HG03521 (cell line): ENCODE measurements around the gene TBCEL.

Experiments
- ATAC-seq: cut with Tn5 transposase; IDR thresholded peaks from one replicate; pipeline ENCODE4 v1.9.1; 2021; ENCODE audit warnings: mild to moderate bottlenecking, moderate library complexity; ENCODE audit not compliant: unreplicated experiment

Gene TBCEL

DNA sequence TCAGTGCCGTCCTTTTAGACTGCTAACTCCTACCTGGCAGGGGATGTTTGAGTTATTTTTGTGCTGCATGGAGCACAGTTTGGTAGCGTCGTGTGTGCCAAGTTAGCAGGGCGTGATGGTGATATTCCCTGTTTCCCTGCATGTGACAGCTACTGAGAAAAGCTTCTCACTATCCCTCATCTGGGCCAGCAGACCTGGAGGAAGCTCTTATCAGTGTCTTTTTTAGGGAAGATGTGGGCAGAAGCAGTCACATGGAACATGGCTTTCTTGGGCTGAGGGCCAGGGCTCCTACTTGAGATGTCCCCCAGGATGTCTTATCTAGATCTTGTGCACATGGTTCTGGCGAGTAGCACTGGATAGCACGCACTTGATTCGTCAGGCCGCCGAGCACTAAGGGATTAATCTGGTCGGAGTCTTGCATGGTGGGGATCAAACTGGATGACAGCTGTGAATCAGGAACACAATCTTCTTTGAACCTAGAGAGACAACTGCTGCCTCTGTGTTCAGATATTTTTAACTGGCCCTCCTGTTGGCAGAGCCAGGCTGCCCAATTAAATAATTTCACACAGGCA is 110.9 kb downstream of the TBCEL start:
- ATAC-seq = no peak

DNA sequence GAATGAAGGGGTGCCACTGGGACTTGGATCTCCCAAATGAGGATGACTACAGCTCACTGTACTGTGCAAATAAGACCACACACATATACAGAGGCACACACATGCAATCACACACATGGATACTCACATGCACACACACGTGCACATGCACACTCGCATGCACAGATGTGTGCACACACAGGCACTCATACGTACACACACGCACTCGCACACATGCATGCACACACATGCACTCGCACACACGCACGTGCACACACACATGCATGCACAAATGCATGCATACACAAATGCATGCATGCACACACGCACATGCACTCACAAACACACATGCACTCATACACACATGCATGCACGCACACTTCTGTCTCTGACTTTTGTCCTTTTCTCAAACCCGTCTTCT is 113.1 kb downstream of the TBCEL start:
- no peak for ATAC-seq

DNA sequence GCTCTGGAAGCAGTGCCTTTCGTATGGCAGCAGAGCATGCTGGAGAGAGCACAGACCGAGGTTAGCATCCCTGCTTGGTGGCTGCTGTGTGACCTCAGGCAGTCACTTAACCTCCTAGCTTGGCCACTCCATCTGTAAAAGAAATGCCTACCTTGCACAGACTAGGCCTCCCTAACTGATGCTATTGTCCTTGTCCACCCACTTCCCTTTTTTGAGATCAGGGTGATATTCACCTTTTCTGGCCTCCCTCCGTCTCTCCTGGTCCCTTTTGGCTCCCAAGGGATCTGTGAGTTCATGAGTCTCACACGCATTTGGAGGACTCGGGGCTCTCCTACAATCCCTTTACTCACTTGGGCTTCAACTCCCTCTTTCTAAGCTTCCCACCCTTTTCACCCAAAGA is 114.4 kb downstream of the TBCEL start:
- ATAC-seq = no peak

DNA sequence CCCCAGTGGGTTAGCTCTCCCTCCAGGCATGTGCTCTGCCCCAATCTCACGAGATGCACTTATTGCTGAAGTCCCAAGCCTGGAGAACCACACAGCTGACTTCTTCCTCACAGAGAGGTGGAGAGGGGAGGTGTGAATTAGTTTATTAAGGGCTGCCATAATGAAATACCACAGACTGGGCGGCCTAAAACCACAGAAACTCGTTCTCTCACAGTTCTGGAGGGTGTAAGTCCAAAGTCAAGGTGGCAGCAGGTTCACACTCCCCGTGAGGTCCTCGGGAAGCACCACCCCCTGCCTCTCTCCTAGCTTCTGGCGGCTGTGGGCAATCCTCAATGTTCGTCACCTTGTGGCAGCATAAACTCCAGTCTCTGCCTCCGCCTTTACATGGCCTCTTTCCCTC is 116.5 kb downstream of the TBCEL start:
- no peak for ATAC-seq
